Measurements from ENCODE around the gene LPP. TPM values are rescaled to one million over a fixed set of nuclear protein-coding genes. Genes with fewer than 3 reads are reported as not detected.

The LPP gene
- total RNA-seq, 1 experiment from 2014 or later: 20.4 TPM

- ATAC-seq (no peak), DNase-seq (no peak)
- H3K9me2 ChIP-seq (replicated peaks; ENCODE audit: low read length): no peaks in the 10 kb centered on the region
- no peaks in the 10 kb centered on the region for H4K20me1 ChIP-seq (ENCODE audit: low read length)
- H3K4me2 ChIP-seq (ENCODE audit: low read length): no peak overlapping the region
- intact Hi-C loops (cut with micrococcal nuclease): no loop called here
- CTCF ChIA-PET: no interaction called here
- no peak overlapping the region for H2AFZ ChIP-seq (ENCODE audit: low read length)
- no TSS peak for BruUV-seq (replicated peaks)
- H3K79me2 ChIP-seq (ENCODE audit: low read length): no peaks in the 10 kb centered on the region
- peaks cover 6% of the 10 kb centered on the region for H3K4me1 ChIP-seq (ENCODE audit: insufficient read depth, low read length)
- no peaks in the 10 kb centered on the region for H3K9me3 ChIP-seq (ENCODE audit: low read length)
- H3K36me3 ChIP-seq (ENCODE audit: low read depth, low read length): no peaks in the 10 kb centered on the region
- no peak overlapping the region for H3K9ac ChIP-seq (ENCODE audit: low read length)
- no peaks in the 10 kb centered on the region for H3F3A ChIP-seq (ENCODE audit: low read length, unreplicated experiment)
- H3K4me3 ChIP-seq (ENCODE audit: low read length): no peak overlapping the region
- no peaks in the 10 kb centered on the region for H3K27me3 ChIP-seq (ENCODE audit: low read length)
- no peak overlapping the region for H3K27ac ChIP-seq (ENCODE audit: low read length)
- POLR2A ChIA-PET (ENCODE audit: unreplicated experiment): no interaction called here
- no peak for TF ChIP-seq EZH2phosphoT487 (IDR thresholded peaks at IDR 0.05; ENCODE audit: borderline replicate concordance, low read length)
- no peak for TF ChIP-seq CTCF (conservative IDR thresholded peaks at IDR 0.05; ENCODE audit: low read depth, low read length)
- no peak for TF ChIP-seq EZH2 (IDR thresholded peaks at IDR 0.05; ENCODE audit: low read length, unreplicated experiment)
These were observed 752.3 kb downstream of the LPP start for GRCh38 chr3:188906236-188906635.

GRCh38 chr3:188908002-188908850, 754.3 kb downstream of the LPP start:
- H3F3A ChIP-seq (ENCODE audit: low read length, unreplicated experiment): no peaks in the 10 kb centered on the region
- H3K9ac ChIP-seq (ENCODE audit: low read length): no peak overlapping the region
- DNase-seq (no peak), ATAC-seq (no peak)
- no peaks in the 10 kb centered on the region for H3K36me3 ChIP-seq (ENCODE audit: low read depth, low read length)
- H3K9me3 ChIP-seq (ENCODE audit: low read length): no peaks in the 10 kb centered on the region
- H3K4me1 ChIP-seq (ENCODE audit: insufficient read depth, low read length): no peaks in the 10 kb centered on the region
- no peak for TF ChIP-seq EZH2phosphoT487 (IDR thresholded peaks at IDR 0.05; ENCODE audit: borderline replicate concordance, low read length)
- TF ChIP-seq CTCF (conservative IDR thresholded peaks at IDR 0.05; ENCODE audit: low read depth, low read length): no peak
- ChIA-PET CTCF (no interaction called here), POLR2A (ENCODE audit: unreplicated experiment) (no interaction called here)
- no peak overlapping the region for H2AFZ ChIP-seq (ENCODE audit: low read length)
- no peaks in the 10 kb centered on the region for H3K27me3 ChIP-seq (ENCODE audit: low read length)
- no peak overlapping the region for H3K27ac ChIP-seq (ENCODE audit: low read length)
- intact Hi-C loops (cut with micrococcal nuclease): no loop called here
- no peaks in the 10 kb centered on the region for H4K20me1 ChIP-seq (ENCODE audit: low read length)
- no peak overlapping the region for H3K4me3 ChIP-seq (ENCODE audit: low read length)
- no TSS peak for BruUV-seq (replicated peaks)
- no peak overlapping the region for H3K4me2 ChIP-seq (ENCODE audit: low read length)
- H3K9me2 ChIP-seq (replicated peaks; ENCODE audit: low read length): no peaks in the 10 kb centered on the region
- no peaks in the 10 kb centered on the region for H3K79me2 ChIP-seq (ENCODE audit: low read length)

Data from PC-3 (cell line).